GM15510 (cell line): ENCODE data around the gene CACNG6.

ENCODE experiments used
- POLR2A ChIP-seq: IDR thresholded peaks from 3 replicates; pipeline ENCODE4 v1.6.1; 2011; ENCODE audit warnings: borderline replicate concordance; ENCODE audit not compliant: insufficient read length; ENCODE audit errors: extremely low read depth

CACNG6 gene

GRCh38 chr19:54011507-54012211 is 20.2 kb downstream of the CACNG6 start:
- no peak for TF ChIP-seq POLR2A

GRCh38 chr19:54013866-54014265 is 22.4 kb downstream of the CACNG6 start:
- no peak for TF ChIP-seq POLR2A

GRCh38 chr19:54014920-54015560 is 23.6 kb downstream of the CACNG6 start:
- TF ChIP-seq POLR2A = no peak

- no peak for TF ChIP-seq POLR2A
Observed at GRCh38 chr19:54017261-54017660, 25.8 kb downstream of the CACNG6 start.

GRCh38 chr19:54021363-54021762 is 29.9 kb downstream of the CACNG6 start:
- TF ChIP-seq POLR2A = no peak

GRCh38 chr19:54021932-54022331 is 30.5 kb downstream of the CACNG6 start:
- TF ChIP-seq POLR2A = no peak

- TF ChIP-seq POLR2A = no peak
Observed at GRCh38 chr19:54023191-54023590, 31.8 kb downstream of the CACNG6 start.

GRCh38 chr19:54024660-54025059 is 33.2 kb downstream of the CACNG6 start:
- TF ChIP-seq POLR2A = no peak

- no peak for TF ChIP-seq POLR2A
Observed at GRCh38 chr19:54026656-54027055, 35.2 kb downstream of the CACNG6 start.

- TF ChIP-seq POLR2A = no peak
Observed at GRCh38 chr19:54029301-54029700, 37.9 kb downstream of the CACNG6 start.

GRCh38 chr19:54029930-54030490 is 38.6 kb downstream of the CACNG6 start:
- TF ChIP-seq POLR2A = no peak

- TF ChIP-seq POLR2A = no peak
Observed at GRCh38 chr19:54030895-54031586, 39.6 kb downstream of the CACNG6 start.

GRCh38 chr19:54035215-54036178 is 44.1 kb downstream of the CACNG6 start:
- no peak for TF ChIP-seq POLR2A

- no peak for TF ChIP-seq POLR2A
Observed at GRCh38 chr19:54040003-54040402, 48.6 kb downstream of the CACNG6 start.
